GM19397 (cell line): ENCODE data around the gene PIM1.

Experiments
- ATAC-seq: cut with Tn5 transposase; IDR thresholded peaks from one replicate; pipeline ENCODE4 v1.9.1; 2021; ENCODE audit warnings: mild to moderate bottlenecking, moderate library complexity; ENCODE audit not compliant: unreplicated experiment

PIM1 gene

DNA sequence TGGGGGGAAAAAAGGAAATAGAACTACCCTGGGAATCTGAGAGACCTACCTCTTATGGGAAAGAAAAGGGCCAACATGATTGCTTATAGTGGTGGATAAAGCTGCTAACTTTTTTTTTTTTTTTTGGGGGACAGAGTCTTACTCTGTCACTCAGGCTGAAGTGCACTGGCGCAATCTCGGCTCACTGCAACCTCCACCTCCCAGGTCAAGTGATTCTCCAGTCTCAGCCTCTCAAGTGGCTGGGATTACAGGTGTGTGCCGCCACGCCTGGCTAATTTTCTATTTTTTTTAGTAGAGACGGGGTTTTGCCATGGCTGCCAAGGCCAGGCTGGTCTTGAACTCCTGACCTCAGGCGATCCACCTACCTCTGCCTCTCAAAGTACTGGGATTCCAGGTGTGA lies 48.1 kb downstream of the PIM1 start:
- ATAC-seq = no peak

GRCh38 chr6:37218511-37218910 lies 48.6 kb downstream of the PIM1 start:
- no peak for ATAC-seq

GRCh38 chr6:37221585-37222124 lies 51.7 kb downstream of the PIM1 start:
- ATAC-seq = peak; percentile 15

DNA sequence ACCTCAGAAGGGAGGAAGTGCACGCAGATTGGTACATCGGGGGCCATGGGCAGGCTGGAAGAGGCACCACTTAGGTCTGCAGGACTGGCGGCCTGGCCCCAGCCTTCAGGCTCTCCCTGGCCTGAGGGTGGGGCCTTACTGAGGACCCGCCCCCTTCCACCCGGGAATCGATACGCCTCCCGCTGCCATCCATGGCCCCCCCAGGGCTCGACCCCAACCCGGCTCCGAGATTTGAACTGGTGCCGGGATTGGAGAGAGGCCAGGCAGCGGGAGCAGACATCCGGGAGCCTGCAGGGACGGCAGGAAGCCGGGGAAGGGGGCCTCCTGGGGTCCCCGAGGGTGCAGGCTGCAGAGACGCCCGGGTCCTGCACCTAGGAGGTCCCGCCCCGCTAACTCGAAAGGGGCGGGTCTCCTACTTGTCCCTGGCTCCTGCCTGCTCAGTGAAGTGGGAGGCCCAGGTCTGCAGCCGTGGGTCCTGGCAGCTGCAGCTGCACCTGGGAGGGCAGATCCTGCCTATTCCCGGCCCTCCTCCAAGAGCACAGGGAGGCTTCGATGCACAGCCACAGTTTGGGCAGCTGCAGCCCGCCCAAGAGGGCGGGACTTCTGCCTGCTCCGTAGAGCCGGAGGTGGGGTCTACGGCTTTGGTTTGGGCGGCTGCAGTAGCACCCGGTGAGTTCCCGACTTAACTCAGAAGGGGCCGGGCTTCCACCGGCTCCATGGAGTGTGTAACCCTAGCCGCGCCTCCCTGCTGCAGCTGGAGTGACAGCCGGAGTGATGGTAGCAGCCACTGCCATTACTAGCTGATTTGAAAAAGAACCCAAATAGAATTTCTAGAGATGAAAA lies 52.4 kb downstream of the PIM1 start:
- ATAC-seq = peak; percentile 88

DNA sequence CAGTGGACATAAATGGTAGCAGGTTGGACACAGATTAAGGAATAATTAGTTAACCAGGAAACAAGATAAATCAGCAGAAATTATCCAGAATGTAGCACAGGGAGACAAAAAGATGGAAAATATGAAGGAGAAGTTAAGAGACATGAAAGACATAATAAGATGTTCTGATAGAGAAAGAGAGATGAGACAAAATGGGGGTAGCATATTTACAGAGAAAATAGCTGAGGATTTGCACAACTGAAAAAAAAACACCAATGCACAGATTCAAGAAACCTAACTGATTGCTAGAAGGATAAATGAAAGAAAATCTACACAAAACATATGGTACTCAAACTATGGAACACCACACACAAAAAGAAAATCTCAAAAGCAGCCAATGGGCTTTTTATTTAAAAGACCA lies 53.0 kb downstream of the PIM1 start:
- ATAC-seq = no peak
